CD4-positive, alpha-beta T cell (primary cell): Measurements from ENCODE around the gene SBNO2. TPM values are rescaled to one million over a fixed set of nuclear protein-coding genes. Genes with fewer than 3 reads are reported as not detected.
"Not testable (repeated sequence)": the region's sequence is repeated elsewhere in the genome, so short reads cannot be mapped to it uniquely, and the experiment has no call there.

Experiments used
- ATAC-seq: fragments of 200-7000 bp; cut with Tn5 transposase; one replicate; pipeline ENCODE4 v1.10.0; 2022; ENCODE audit warnings: mild to moderate bottlenecking; ENCODE audit not compliant: poor library complexity
- CTCF ChIA-PET: fragments of 350-600 bp; sonication (Branson Sonifier 250); formaldehyde crosslinking; loops from one replicate; lab custom pipeline; 2021; ENCODE audit warnings: antibody characterized with exemption, inconsistent platforms; lab: Charles Lee
- POLR2A ChIA-PET: fragments of 350-600 bp; sonication (Branson Sonifier 250); formaldehyde crosslinking; loops from one replicate; lab custom pipeline; 2021; ENCODE audit warnings: antibody characterized with exemption, inconsistent platforms; lab: Charles Lee
- DNase-seq, 14 experiments: peaks; one replicate each; pipeline ENCODE4 v3.0.0-alpha.2; 2013 to 2020; ENCODE audit warnings: mixed read lengths in 2 of 14
- H3K27ac ChIP-seq, 2 donors: one replicate each; pipeline versions ENCODE4 v1.5.1 to v1.7.0; 2013; ENCODE audit warnings: low read length in 2 of 2, low read depth in 1 of 2, mild to moderate bottlenecking in 1 of 2
- H3K27me3 ChIP-seq, 2 experiments: 1 replicate in 1 of 2; 2 replicates in 1 of 2; pipeline versions ENCODE4 v1.6.1 to v1.7.0; 2013; ENCODE audit warnings: low read length in 2 of 2, control low read depth in 1 of 2, mild to moderate bottlenecking in 1 of 2, moderate library complexity in 1 of 2; ENCODE audit not compliant: insufficient read depth in 2 of 2, control insufficient read depth in 1 of 2
- H3K36me3 ChIP-seq: one replicate; pipeline ENCODE4 v1.6.1; 2013; ENCODE audit warnings: low read length, control low read depth; ENCODE audit not compliant: insufficient read depth
- H3K4me1 ChIP-seq: one replicate; pipeline ENCODE4 v1.6.1; 2013; ENCODE audit warnings: low read length, control low read depth; ENCODE audit not compliant: insufficient read depth
- H3K4me3 ChIP-seq: one replicate; pipeline ENCODE4 v1.5.1; 2013; ENCODE audit warnings: mild to moderate bottlenecking, low read length, moderate library complexity
- H3K9me3 ChIP-seq, 2 experiments: 1 replicate in 1 of 2; 2 replicates in 1 of 2; pipeline versions ENCODE4 v1.6.1 to v1.7.0; 2013; ENCODE audit warnings: low read length in 2 of 2, mild to moderate bottlenecking in 2 of 2, control low read depth in 1 of 2, moderate library complexity in 1 of 2; ENCODE audit not compliant: control insufficient read depth in 1 of 2, insufficient read depth in 1 of 2
- H3K27ac Mint-ChIP-seq: one replicate; pipeline ENCODE4 v1.8.0; 2020; ENCODE audit warnings: mixed read lengths
- H3K27me3 Mint-ChIP-seq: one replicate; pipeline ENCODE4 v1.8.0; 2021; ENCODE audit warnings: mixed read lengths
- H3K36me3 Mint-ChIP-seq: one replicate; pipeline ENCODE4 v1.8.0; 2021; ENCODE audit warnings: low read depth, mixed read lengths
- H3K4me1 Mint-ChIP-seq: one replicate; pipeline ENCODE4 v1.8.0; 2021; ENCODE audit warnings: low read depth, mixed read lengths
- H3K4me3 Mint-ChIP-seq: one replicate; pipeline ENCODE4 v1.8.0; 2020; ENCODE audit warnings: mild to moderate bottlenecking, mixed read lengths
- H3K9me3 Mint-ChIP-seq: one replicate; pipeline ENCODE4 v1.8.0; 2020; ENCODE audit warnings: mixed read lengths
- CTCF ChIP-seq: fragments of 200-600 bp; IDR thresholded peaks from one replicate; pipeline ENCODE4 v1.8.0; 2022; ENCODE audit warnings: antibody characterized with exemption, mild to moderate bottlenecking
- intact Hi-C, 2 experiments: fragments of 100-400 bp; cut with DNase I in 1 of 2; cut with micrococcal nuclease in 1 of 2; formaldehyde crosslinking; loops; one replicate each; pipeline versions ENCODE4 v1.15.1 to v1.9.0; 2023 to 2025; cut with DNase I, micrococcal nuclease
- total RNA-seq, 174 experiments: library from RNA in 2 of 174; stranded (reverse) in 2 of 174; gene quantifications; one replicate each; pipeline ENCODE4 v1.2.3 and lab custom pipeline; 2021 to 2026

SBNO2 gene
- total RNA-seq, 2 experiments from 2014 or later, result 126 to 137 TPM

- Mint-ChIP-seq H3K4me1 (no peaks in the 10 kb centered on the region), H3K36me3 (peaks cover 28% of the 10 kb centered on the region), H3K27me3 (no peaks in the 10 kb centered on the region), H3K27ac (no peak overlapping the region), H3K4me3 (no peak overlapping the region), H3K9me3 (no peaks in the 10 kb centered on the region)
- CTCF ChIA-PET, result no interaction called here
- Histone ChIP-seq H3K36me3 (peaks cover 82% of the 10 kb centered on the region), H3K9me3 (no peaks in the 10 kb centered on the region), H3K4me3 (no peak overlapping the region), H3K4me1 (peaks cover 16% of the 10 kb centered on the region), H3K27me3 (no peaks in the 10 kb centered on the region), H3K27ac (no peak overlapping the region)
- ATAC-seq (no peak), DNase-seq (peak in 1 of 14 experiments; percentile 6)
- TF ChIP-seq CTCF, result no peak
- intact Hi-C loops, result no loop called here
- POLR2A ChIA-PET, result interaction anchor here (0.9 kb wide), 3 partner anchors 15 to 77 kb away, joined by 3 to 4 read pairs (median 3); no protein-coding TSS in a partner anchor
These were observed 58.2 kb downstream of the SBNO2 start for GRCh38 chr19:1115646-1116420.

GRCh38 chr19:1114728-1115127 lies 59.3 kb downstream of the SBNO2 start:
- not testable (repeated sequence) for H3K27me3 ChIP-seq, H3K9me3 ChIP-seq, H3K27me3 Mint-ChIP-seq, ATAC-seq, DNase-seq, H3K9me3 Mint-ChIP-seq, H3K4me3 ChIP-seq, H3K4me1 Mint-ChIP-seq, H3K27ac Mint-ChIP-seq, H3K4me3 Mint-ChIP-seq, H3K27ac ChIP-seq
- peaks cover 20% of the 10 kb centered on the region for H3K36me3 Mint-ChIP-seq
- peaks cover 82% of the 10 kb centered on the region for H3K36me3 ChIP-seq
- ChIA-PET CTCF (interaction anchor here (2.1 kb wide), 1 partner anchor 89 kb away, joined by 9 read pairs; no protein-coding TSS in a partner anchor), POLR2A (interaction anchor here (1.0 kb wide), 1 partner anchor 47 kb away, joined by 3 read pairs; the partner anchor contains the start of gene ARHGAP45)
- intact Hi-C loops, result loop anchor here (5.0 kb wide), 1 partner anchor 78 kb away; no protein-coding TSS in a partner anchor
- peaks cover 16% of the 10 kb centered on the region for H3K4me1 ChIP-seq

DNA sequence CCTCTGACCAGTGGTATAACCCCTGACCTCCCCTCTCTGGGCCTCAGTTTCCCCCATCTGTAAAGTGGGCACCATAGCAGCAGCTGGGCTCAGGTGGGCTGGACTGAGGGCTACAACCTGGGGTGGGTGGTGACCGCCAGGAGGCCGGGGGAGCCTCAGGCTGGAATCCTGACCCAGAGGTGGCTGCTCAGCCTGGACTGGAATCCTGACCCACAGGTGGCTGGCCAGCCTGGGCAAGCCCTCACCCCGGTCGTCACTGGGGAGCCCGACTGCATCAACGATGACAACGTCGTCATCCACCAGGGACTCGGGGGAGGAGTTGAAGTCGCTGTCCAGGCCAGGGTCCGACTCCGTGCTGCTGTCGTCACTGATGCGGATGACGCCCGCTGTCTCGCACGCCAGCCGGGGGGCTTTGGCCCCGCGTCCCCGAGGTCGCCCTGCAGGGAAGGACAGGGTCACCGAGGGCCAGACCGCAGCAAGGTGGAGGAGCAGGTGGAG lies 60.0 kb downstream of the SBNO2 start:
- peak overlapping the region; percentile 30 for H3K27ac Mint-ChIP-seq

More for the DNA sequence above, 60.0 kb downstream of the SBNO2 start:
- Mint-ChIP-seq H3K9me3 (no peaks in the 10 kb centered on the region), H3K27me3 (no peaks in the 10 kb centered on the region), H3K4me3 (no peak overlapping the region), H3K36me3 (peaks cover 17% of the 10 kb centered on the region), H3K4me1 (no peaks in the 10 kb centered on the region)
- no peaks in the 10 kb centered on the region for H3K27me3 ChIP-seq
- intact Hi-C loops, result loop anchor here (1.0 to 5.0 kb wide), 2 partner anchors 78 to 126 kb away; no protein-coding TSS in a partner anchor
- peaks cover 0 to 4% of the 10 kb centered on the region in 2 experiments for H3K9me3 ChIP-seq
- DNase-seq (peak in 2 of 14 experiments; percentile 8 to 52), ATAC-seq (no peak)
- TF ChIP-seq CTCF, result no peak
- H3K36me3 ChIP-seq, result peaks cover 82% of the 10 kb centered on the region
- H3K4me3 ChIP-seq, result no peak overlapping the region
- peaks cover 16% of the 10 kb centered on the region for H3K4me1 ChIP-seq
- H3K27ac ChIP-seq, result no peak overlapping the region
- CTCF ChIA-PET, result interaction anchor here (0.6 to 2.4 kb wide), 23 partner anchors 9 to 153 kb away, joined by 3 to 48 read pairs (median 5); no protein-coding TSS in a partner anchor
- POLR2A ChIA-PET, result interaction anchor here (0.9 to 1.9 kb wide), 10 partner anchors 9 to 155 kb away, joined by 3 to 14 read pairs (median 4); partner anchors contain the start of genes ABCA7, ARHGAP45 and CIRBP
